PFSK-1 (cell line): ENCODE data around the gene COL4A2.

Experiments used
- POLR2AphosphoS5 ChIP-seq: IDR thresholded peaks from 2 replicates; pipeline ENCODE4 v1.6.1; 2012; ENCODE audit warnings: low read depth, mild to moderate bottlenecking, control low read depth, low read length, moderate library complexity
- REST ChIP-seq, 2 experiments: IDR thresholded peaks; 2 replicates each; pipeline versions ENCODE4 v1.6.1 to v1.8.0; 2011 to 2012; ENCODE audit warnings: low read depth in 2 of 2, low read length in 2 of 2, control low read depth in 1 of 2, inconsistent platforms in 1 of 2, mild to moderate bottlenecking in 1 of 2, moderate library complexity in 1 of 2; ENCODE audit not compliant: insufficient read depth in 1 of 2

GRCh38 chr13:110485604-110486003, 178.5 kb downstream of the COL4A2 start:
- TF ChIP-seq REST (IDR thresholded peaks at IDR 0.05; ENCODE audit: insufficient read depth in 1 of 2, low read depth in 2 of 2, low read length in 2 of 2): no peak
- TF ChIP-seq POLR2AphosphoS5: no peak
